Naive thymus-derived CD4-positive, alpha-beta T cell (primary cell): ENCODE data around the gene SHB. TPM values are rescaled to one million over a fixed set of nuclear protein-coding genes. Genes with fewer than 3 reads are reported as not detected.

Source experiments
- ATAC-seq: fragments of 150-1000 bp; cut with Tn5 transposase; 2 replicates; pipeline ENCODE4 v1.10.0; 2021; ENCODE audit warnings: mild to moderate bottlenecking, moderate library complexity
- CTCF ChIA-PET: fragments of 350-600 bp; sonication (Branson Sonifier 250); formaldehyde crosslinking; loops from one replicate; lab custom pipeline; 2021; ENCODE audit warnings: antibody characterized with exemption; lab: Charles Lee
- POLR2A ChIA-PET: fragments of 350-600 bp; sonication (Branson Sonifier 250); formaldehyde crosslinking; loops from one replicate; lab custom pipeline; 2021; ENCODE audit warnings: antibody characterized with exemption, inconsistent platforms; lab: Charles Lee
- DNase-seq, 9 donors: peaks; one replicate each; pipeline versions ENCODE4 v3.0.0 to v3.0.0-alpha.2; 2020 to 2022; ENCODE audit warnings: mixed read lengths in 1 of 9
- H3K27ac ChIP-seq: one replicate; pipeline ENCODE4 v1.7.0; 2013; ENCODE audit warnings: mild to moderate bottlenecking, low read depth, low read length, moderate library complexity
- H3K27me3 ChIP-seq, 2 donors: one replicate each; pipeline ENCODE4 v1.7.0; 2013; ENCODE audit warnings: low read length in 2 of 2, mild to moderate bottlenecking in 2 of 2, moderate library complexity in 2 of 2; ENCODE audit not compliant: control insufficient read depth in 2 of 2, insufficient read depth in 2 of 2
- H3K36me3 ChIP-seq, 3 experiments: 1 replicate in 2 of 3; 2 replicates in 1 of 3; pipeline ENCODE4 v1.7.0; 2013; ENCODE audit warnings: low read length in 3 of 3, mild to moderate bottlenecking in 3 of 3, moderate library complexity in 1 of 3; ENCODE audit not compliant: insufficient read depth in 3 of 3, control insufficient read depth in 2 of 3
- H3K4me1 ChIP-seq, 2 donors: one replicate each; pipeline ENCODE4 v1.7.0; 2013; ENCODE audit warnings: low read length in 2 of 2, mild to moderate bottlenecking in 2 of 2, moderate library complexity in 1 of 2; ENCODE audit not compliant: control insufficient read depth in 2 of 2, insufficient read depth in 2 of 2
- H3K4me3 ChIP-seq: 2 replicates; pipeline ENCODE4 v1.7.0; 2013; ENCODE audit warnings: mild to moderate bottlenecking, low read length
- H3K9me3 ChIP-seq, 3 experiments: 1 replicate in 2 of 3; 2 replicates in 1 of 3; pipeline ENCODE4 v1.7.0; 2013; ENCODE audit warnings: low read length in 3 of 3; ENCODE audit not compliant: control insufficient read depth in 2 of 3
- H3K27ac Mint-ChIP-seq, 9 donors: one replicate each; pipeline ENCODE4 v1.8.0; 2020 to 2022; ENCODE audit warnings: mixed read lengths in 9 of 9, mild to moderate bottlenecking in 8 of 9, moderate library complexity in 5 of 9, inconsistent platforms in 2 of 9
- H3K27me3 Mint-ChIP-seq, 5 donors: one replicate each; pipeline ENCODE4 v1.8.0; 2021 to 2022; ENCODE audit warnings: mixed read lengths in 5 of 5, mild to moderate bottlenecking in 1 of 5
- H3K36me3 Mint-ChIP-seq, 5 donors: one replicate each; pipeline ENCODE4 v1.8.0; 2020 to 2022; ENCODE audit warnings: mixed read lengths in 5 of 5, mild to moderate bottlenecking in 3 of 5, inconsistent platforms in 1 of 5
- H3K4me1 Mint-ChIP-seq, 7 donors: one replicate each; pipeline ENCODE4 v1.8.0; 2020 to 2022; ENCODE audit warnings: mixed read lengths in 7 of 7, mild to moderate bottlenecking in 3 of 7, inconsistent platforms in 1 of 7
- H3K4me3 Mint-ChIP-seq, 10 donors: one replicate each; pipeline ENCODE4 v1.8.0; 2020 to 2022; ENCODE audit warnings: mild to moderate bottlenecking in 10 of 10, mixed read lengths in 10 of 10, moderate library complexity in 6 of 10, inconsistent platforms in 2 of 10
- H3K9me3 Mint-ChIP-seq, 11 donors: one replicate each; pipeline ENCODE4 v1.8.0; 2020 to 2022; ENCODE audit warnings: mixed read lengths in 11 of 11, mild to moderate bottlenecking in 4 of 11, inconsistent platforms in 1 of 11, moderate library complexity in 1 of 11
- intact Hi-C, 2 donors: fragments of 100-400 bp; cut with micrococcal nuclease; formaldehyde crosslinking; loops; one replicate each; pipeline ENCODE4 v1.15.1; 2023
- polyA plus RNA-seq, 2 donors: library from polyadenylated mRNA; unstranded; fragments of 300-500 nt; fragmentation: Illumina TruSeq; gene quantifications; one replicate each; pipeline ENCODE4 v1.2.3, GENCODE V29; 2021
- total RNA-seq, 6 experiments: library from RNA in 5 of 6; stranded (reverse) in 5 of 6; gene quantifications; 1 replicate in 5 of 6; 2 replicates in 1 of 6; pipeline ENCODE4 v1.2.3 and lab custom pipeline; 2021 to 2026

SHB gene
- total and polyA plus RNA-seq, 7 experiments from 2014 or later, result 0.15 to 2.0 (median 0.68) TPM

- Mint-ChIP-seq H3K4me3 (no peak overlapping the region), H3K9me3 (no peaks in the 10 kb centered on the region), H3K36me3 (no peaks in the 10 kb centered on the region), H3K27me3 (peaks cover 0 to 4% (median 0%) of the 10 kb centered on the region in 5 donors), H3K27ac (no peak overlapping the region), H3K4me1 (peaks cover 0 to 8% (median 4%) of the 10 kb centered on the region in 7 donors)
- no peak for DNase-seq
- intact Hi-C loops, result no loop called here
- H3K27me3 ChIP-seq, result no peaks in the 10 kb centered on the region
- POLR2A ChIA-PET, result no interaction called here
- H3K4me3 ChIP-seq, result no peak overlapping the region
- no peaks in the 10 kb centered on the region for H3K4me1 ChIP-seq
- no peaks in the 10 kb centered on the region for H3K36me3 ChIP-seq
- no peak for ATAC-seq
- no peaks in the 10 kb centered on the region for H3K9me3 ChIP-seq
- CTCF ChIA-PET, result interaction anchor here (1.1 kb wide), 1 partner anchor 516 kb away, joined by 3 read pairs; no protein-coding TSS in a partner anchor
- H3K27ac ChIP-seq, result no peak overlapping the region
These were observed 152.3 kb downstream of the SHB start for GRCh38 chr9:37916471-37917312.

- no peak overlapping the region for H3K4me3 ChIP-seq
- no peaks in the 10 kb centered on the region for H3K36me3 Mint-ChIP-seq
- DNase-seq (no peak), ATAC-seq (no peak)
- H3K9me3 ChIP-seq, result no peaks in the 10 kb centered on the region
- peaks cover 0 to 8% (median 4%) of the 10 kb centered on the region in 7 donors for H3K4me1 Mint-ChIP-seq
- H3K27ac Mint-ChIP-seq, result no peak overlapping the region
- no peaks in the 10 kb centered on the region for H3K27me3 ChIP-seq
- intact Hi-C loops, result no loop called here
- peaks cover 0 to 4% (median 0%) of the 10 kb centered on the region in 5 donors for H3K27me3 Mint-ChIP-seq
- H3K9me3 Mint-ChIP-seq, result no peaks in the 10 kb centered on the region
- ChIA-PET CTCF (interaction anchor here (1.1 kb wide), 1 partner anchor 517 kb away, joined by 3 read pairs; no protein-coding TSS in a partner anchor), POLR2A (no interaction called here)
- H3K36me3 ChIP-seq, result no peaks in the 10 kb centered on the region
- no peak overlapping the region for H3K4me3 Mint-ChIP-seq
- no peak overlapping the region for H3K27ac ChIP-seq
- H3K4me1 ChIP-seq, result no peaks in the 10 kb centered on the region
These were observed 153.0 kb downstream of the SHB start for GRCh38 chr9:37915911-37916470.

- H3K27ac ChIP-seq, result no peak overlapping the region
- no peaks in the 10 kb centered on the region for H3K36me3 ChIP-seq
- POLR2A ChIA-PET, result no interaction called here
- H3K9me3 ChIP-seq, result no peaks in the 10 kb centered on the region
- Mint-ChIP-seq H3K27ac (no peak overlapping the region), H3K9me3 (no peaks in the 10 kb centered on the region), H3K27me3 (peaks cover 0 to 4% (median 0%) of the 10 kb centered on the region in 5 donors), H3K4me3 (no peak overlapping the region), H3K36me3 (no peaks in the 10 kb centered on the region), H3K4me1 (peaks cover 0 to 7% (median 4%) of the 10 kb centered on the region in 7 donors)
- intact Hi-C loops, result loop anchor here in 1 of 2 donors (5.0 kb wide), 1 partner anchor 433 kb away; no protein-coding TSS in a partner anchor
- H3K4me3 ChIP-seq, result no peak overlapping the region
- DNase-seq (no peak), ATAC-seq (no peak)
- no peaks in the 10 kb centered on the region for H3K27me3 ChIP-seq
- CTCF ChIA-PET, result interaction anchor here (1.2 to 2.8 kb wide), 4 partner anchors 12 to 518 kb away, joined by 4 to 20 read pairs (median 7); no protein-coding TSS in a partner anchor
- no peaks in the 10 kb centered on the region for H3K4me1 ChIP-seq
These were observed 154.2 kb downstream of the SHB start for GRCh38 chr9:37914701-37915358.

GRCh38 chr9:37914154-37914551 is 154.9 kb downstream of the SHB start:
- no peak for ATAC-seq

GRCh38 chr9:37913480-37914153 is 155.4 kb downstream of the SHB start:
- Mint-ChIP-seq H3K36me3 (no peaks in the 10 kb centered on the region), H3K9me3 (no peaks in the 10 kb centered on the region), H3K27ac (peak overlapping the region in 1 of 9 donors; percentile 59), H3K4me3 (no peak overlapping the region), H3K4me1 (peaks cover 0 to 7% (median 4%) of the 10 kb centered on the region in 7 donors), H3K27me3 (peaks cover 0 to 4% (median 0%) of the 10 kb centered on the region in 5 donors)
- intact Hi-C loops, result loop anchor here (1.0 to 5.0 kb wide), 10 partner anchors 155 to 520 kb away; partner anchors contain the start of gene SHB (in 1 of the 2)
- CTCF ChIA-PET, result interaction anchor here (0.6 to 2.8 kb wide), 10 partner anchors 9 to 519 kb away, joined by 3 to 20 read pairs (median 4); no protein-coding TSS in a partner anchor
- Histone ChIP-seq H3K4me3 (no peak overlapping the region), H3K4me1 (no peaks in the 10 kb centered on the region), H3K36me3 (no peaks in the 10 kb centered on the region), H3K27me3 (no peaks in the 10 kb centered on the region), H3K27ac (no peak overlapping the region), H3K9me3 (no peaks in the 10 kb centered on the region)
- POLR2A ChIA-PET, result no interaction called here
- DNase-seq (peak; percentile 54 to 85 (median 65)), ATAC-seq (peak; percentile 89)

More at GRCh38 chr9:37914154-37914551, 154.9 kb downstream of the SHB start:
- Histone ChIP-seq H3K36me3 (no peaks in the 10 kb centered on the region), H3K9me3 (no peaks in the 10 kb centered on the region), H3K4me3 (no peak overlapping the region), H3K27me3 (no peaks in the 10 kb centered on the region), H3K27ac (no peak overlapping the region), H3K4me1 (no peaks in the 10 kb centered on the region)
- POLR2A ChIA-PET, result no interaction called here
- H3K27ac Mint-ChIP-seq, result no peak overlapping the region
- H3K27me3 Mint-ChIP-seq, result peaks cover 0 to 4% (median 0%) of the 10 kb centered on the region in 5 donors
- intact Hi-C loops, result loop anchor here in 1 of 2 donors (5.0 kb wide), 1 partner anchor 432 kb away; no protein-coding TSS in a partner anchor
- H3K4me3 Mint-ChIP-seq, result no peak overlapping the region
- DNase-seq, result no peak
- peaks cover 0 to 7% (median 4%) of the 10 kb centered on the region in 7 donors for H3K4me1 Mint-ChIP-seq
- CTCF ChIA-PET, result interaction anchor here (0.6 to 2.8 kb wide), 11 partner anchors 10 to 519 kb away, joined by 3 to 20 read pairs (median 4); no protein-coding TSS in a partner anchor
- H3K9me3 Mint-ChIP-seq, result no peaks in the 10 kb centered on the region
- H3K36me3 Mint-ChIP-seq, result no peaks in the 10 kb centered on the region

GRCh38 chr9:37911271-37911681 is 157.8 kb downstream of the SHB start:
- H3K36me3 ChIP-seq, result no peaks in the 10 kb centered on the region
- H3K4me1 ChIP-seq, result no peaks in the 10 kb centered on the region
- Mint-ChIP-seq H3K9me3 (no peaks in the 10 kb centered on the region), H3K36me3 (no peaks in the 10 kb centered on the region), H3K4me1 (peaks cover 0 to 7% (median 4%) of the 10 kb centered on the region in 7 donors), H3K27ac (no peak overlapping the region), H3K27me3 (peaks cover 0 to 4% (median 0%) of the 10 kb centered on the region in 5 donors), H3K4me3 (no peak overlapping the region)
- no peaks in the 10 kb centered on the region for H3K27me3 ChIP-seq
- ChIA-PET POLR2A (no interaction called here), CTCF (interaction anchor here (1.0 kb wide), 1 partner anchor 176 kb away, joined by 3 read pairs; no protein-coding TSS in a partner anchor)
- H3K27ac ChIP-seq, result no peak overlapping the region
- intact Hi-C loops, result loop anchor here in 1 of 2 donors (5.0 kb wide), 1 partner anchor 429 kb away; no protein-coding TSS in a partner anchor
- DNase-seq (no peak), ATAC-seq (no peak)
- H3K9me3 ChIP-seq, result no peaks in the 10 kb centered on the region
- H3K4me3 ChIP-seq, result no peak overlapping the region
